Stimulated activated CD4-positive, alpha-beta T cell treated with anti-CD3 and anti-CD28 coated beads, Interleukin-15, amount 100 ng/mL, for 1 hour (primary cell): ENCODE results near the gene ATP5IF1.

ENCODE experiments used
- DNase-seq, 2 donors: peaks; one replicate each; pipeline ENCODE4 v3.0.0-alpha.2; 2020; ENCODE audit warnings: low read depth in 1 of 2, low spot score in 1 of 2

Gene ATP5IF1

GRCh38 chr1:28235755-28236655, at the start of gene ATP5IF1:
Gene ATP5IF1 (plus strand): TSS chr1:28236124. CDS start chr1:28236184, 60 bp downstream.
- DNase-seq: peak; percentile 85 to 87

GRCh38 chr1:28190337-28190979, 45.5 kb upstream of the ATP5IF1 start:
- no peak for DNase-seq

- DNase-seq: no peak
Measured at GRCh38 chr1:28190996-28191645, 44.8 kb upstream of the ATP5IF1 start.

GRCh38 chr1:28193701-28194161, 42.2 kb upstream of the ATP5IF1 start:
- no peak for DNase-seq

- no peak for DNase-seq
Measured at GRCh38 chr1:28194326-28195035, 41.4 kb upstream of the ATP5IF1 start.

GRCh38 chr1:28195780-28196179, 40.1 kb upstream of the ATP5IF1 start:
- no peak for DNase-seq

GRCh38 chr1:28196330-28196729, 39.6 kb upstream of the ATP5IF1 start:
- no peak for DNase-seq

GRCh38 chr1:28197682-28198415, 38.1 kb upstream of the ATP5IF1 start:
- DNase-seq: no peak

GRCh38 chr1:28199328-28200233, 36.3 kb upstream of the ATP5IF1 start:
- peak in 1 of 2 donors; percentile 10 for DNase-seq

GRCh38 chr1:28200234-28200873, 35.6 kb upstream of the ATP5IF1 start:
- no peak for DNase-seq

- no peak for DNase-seq
Measured at GRCh38 chr1:28205243-28205642, 30.7 kb upstream of the ATP5IF1 start.

GRCh38 chr1:28208818-28209441, 27.0 kb upstream of the ATP5IF1 start:
- DNase-seq: peak; percentile 23 to 26

- DNase-seq: no peak
Measured at GRCh38 chr1:28209700-28210099, 26.2 kb upstream of the ATP5IF1 start.

GRCh38 chr1:28213315-28213714, 22.6 kb upstream of the ATP5IF1 start:
- no peak for DNase-seq

GRCh38 chr1:28229089-28229488, 6.8 kb upstream of the ATP5IF1 start:
- DNase-seq: no peak

GRCh38 chr1:28229996-28230395, 5.9 kb upstream of the ATP5IF1 start:
- no peak for DNase-seq

GRCh38 chr1:28232558-28233263, 3.2 kb upstream of the ATP5IF1 start, which contains the start of gene DNAJC8:
Gene DNAJC8 (minus strand): TSS chr1:28233029. CDS start chr1:28232998, 31 bp downstream.
- peak; percentile 86 to 91 for DNase-seq

- no peak for DNase-seq
Measured at GRCh38 chr1:28233264-28233606, 2.7 kb upstream of the ATP5IF1 start.
